ENCODE measurements around the gene EIF4G2. TPM values are rescaled to one million over a fixed set of nuclear protein-coding genes. Genes with fewer than 3 reads are reported as not detected.

The EIF4G2 gene
- total and polyA plus RNA-seq, 2 of the 8 experiments (the other 6 are each of a cell fraction or from before 2014, with no cell fraction given): 438 to 964 TPM

DNA sequence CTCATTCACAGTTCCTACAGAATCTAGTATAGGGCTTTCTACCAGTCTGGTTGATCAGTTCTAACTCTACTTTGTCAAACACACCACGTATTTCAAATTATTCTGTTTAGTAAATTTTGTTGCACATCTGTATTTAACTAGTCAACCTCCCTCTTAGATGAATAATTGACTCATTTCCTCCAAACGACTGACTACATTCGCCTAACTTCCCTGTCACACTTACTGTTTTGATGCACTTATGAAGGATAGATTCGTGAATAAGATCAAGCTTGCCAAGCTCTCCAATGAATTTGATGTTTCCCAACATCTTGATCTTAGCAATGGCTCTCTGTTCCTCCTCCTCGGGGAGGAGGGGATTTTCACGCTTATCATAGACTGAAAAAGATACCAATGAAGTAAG, 5.0 kb downstream of the EIF4G2 start (continued):
- no peak for TF ChIP-seq EZH2 (IDR thresholded peaks at IDR 0.05; ENCODE audit: low read depth, low read length, severe bottlenecking)

All from H1 (cell line).